GM10266 (cell line): Measurements from ENCODE around the gene RESP18.
"Not testable (repeated sequence)": the region's sequence is repeated elsewhere in the genome, so short reads cannot be mapped to it uniquely, and the experiment has no call there.

Experiments
- DNase-seq: peaks from one replicate; pipeline ENCODE4 v3.0.0; 2012; ENCODE audit errors: extremely low spot score
- TF ChIP-seq, protein P1 (sequence below): IDR thresholded peaks from 2 replicates; pipeline ENCODE4 v1.5.1; 2012; ENCODE audit warnings: mild to moderate bottlenecking, low read depth; ENCODE audit not compliant: control insufficient read depth, insufficient read depth; ENCODE audit errors: missing control alignments

Gene RESP18

DNA sequence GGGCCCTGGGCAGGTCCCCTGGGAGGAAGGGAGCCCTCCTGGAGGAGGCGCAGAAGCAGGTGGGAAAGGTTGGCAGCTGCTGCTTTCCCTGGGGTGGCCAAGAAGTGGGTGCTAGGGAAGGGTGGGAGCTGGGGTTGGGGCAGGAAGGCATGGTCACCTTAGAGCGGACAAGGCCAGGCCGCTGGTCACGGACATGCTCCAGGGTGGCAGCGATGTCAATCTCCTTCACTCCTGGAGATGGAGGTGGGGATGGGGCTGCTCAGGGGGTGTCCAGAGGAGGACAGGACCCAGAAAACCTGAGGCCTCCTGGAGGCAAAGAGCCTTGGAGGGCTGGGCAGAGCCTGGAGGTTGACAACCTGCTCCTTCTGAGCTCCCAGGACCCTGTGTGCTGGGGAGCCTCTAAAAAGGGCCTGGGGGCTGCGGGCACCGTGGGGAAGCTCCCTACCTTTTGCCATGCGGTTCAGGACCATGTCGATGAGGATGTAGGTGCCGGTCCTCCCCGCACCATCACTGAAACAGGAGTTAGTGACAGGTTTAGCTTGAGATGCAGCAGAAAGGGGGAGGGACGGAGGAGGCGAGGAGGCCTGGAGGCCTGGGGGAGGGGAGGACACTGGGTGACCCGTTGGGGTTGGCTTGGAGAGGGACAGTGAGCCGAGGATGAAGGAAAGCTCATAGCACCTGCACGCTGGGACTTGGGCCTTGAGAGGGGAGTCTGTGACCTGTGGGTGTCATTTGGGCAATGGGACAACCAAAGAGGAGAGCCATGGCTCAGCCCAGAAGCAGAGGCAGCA is 42.0 kb downstream of the RESP18 start:
- DNase-seq: no peak
- TF ChIP-seq, protein P1, sequence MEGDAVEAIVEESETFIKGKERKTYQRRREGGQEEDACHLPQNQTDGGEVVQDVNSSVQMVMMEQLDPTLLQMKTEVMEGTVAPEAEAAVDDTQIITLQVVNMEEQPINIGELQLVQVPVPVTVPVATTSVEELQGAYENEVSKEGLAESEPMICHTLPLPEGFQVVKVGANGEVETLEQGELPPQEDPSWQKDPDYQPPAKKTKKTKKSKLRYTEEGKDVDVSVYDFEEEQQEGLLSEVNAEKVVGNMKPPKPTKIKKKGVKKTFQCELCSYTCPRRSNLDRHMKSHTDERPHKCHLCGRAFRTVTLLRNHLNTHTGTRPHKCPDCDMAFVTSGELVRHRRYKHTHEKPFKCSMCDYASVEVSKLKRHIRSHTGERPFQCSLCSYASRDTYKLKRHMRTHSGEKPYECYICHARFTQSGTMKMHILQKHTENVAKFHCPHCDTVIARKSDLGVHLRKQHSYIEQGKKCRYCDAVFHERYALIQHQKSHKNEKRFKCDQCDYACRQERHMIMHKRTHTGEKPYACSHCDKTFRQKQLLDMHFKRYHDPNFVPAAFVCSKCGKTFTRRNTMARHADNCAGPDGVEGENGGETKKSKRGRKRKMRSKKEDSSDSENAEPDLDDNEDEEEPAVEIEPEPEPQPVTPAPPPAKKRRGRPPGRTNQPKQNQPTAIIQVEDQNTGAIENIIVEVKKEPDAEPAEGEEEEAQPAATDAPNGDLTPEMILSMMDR: no peak

DNA sequence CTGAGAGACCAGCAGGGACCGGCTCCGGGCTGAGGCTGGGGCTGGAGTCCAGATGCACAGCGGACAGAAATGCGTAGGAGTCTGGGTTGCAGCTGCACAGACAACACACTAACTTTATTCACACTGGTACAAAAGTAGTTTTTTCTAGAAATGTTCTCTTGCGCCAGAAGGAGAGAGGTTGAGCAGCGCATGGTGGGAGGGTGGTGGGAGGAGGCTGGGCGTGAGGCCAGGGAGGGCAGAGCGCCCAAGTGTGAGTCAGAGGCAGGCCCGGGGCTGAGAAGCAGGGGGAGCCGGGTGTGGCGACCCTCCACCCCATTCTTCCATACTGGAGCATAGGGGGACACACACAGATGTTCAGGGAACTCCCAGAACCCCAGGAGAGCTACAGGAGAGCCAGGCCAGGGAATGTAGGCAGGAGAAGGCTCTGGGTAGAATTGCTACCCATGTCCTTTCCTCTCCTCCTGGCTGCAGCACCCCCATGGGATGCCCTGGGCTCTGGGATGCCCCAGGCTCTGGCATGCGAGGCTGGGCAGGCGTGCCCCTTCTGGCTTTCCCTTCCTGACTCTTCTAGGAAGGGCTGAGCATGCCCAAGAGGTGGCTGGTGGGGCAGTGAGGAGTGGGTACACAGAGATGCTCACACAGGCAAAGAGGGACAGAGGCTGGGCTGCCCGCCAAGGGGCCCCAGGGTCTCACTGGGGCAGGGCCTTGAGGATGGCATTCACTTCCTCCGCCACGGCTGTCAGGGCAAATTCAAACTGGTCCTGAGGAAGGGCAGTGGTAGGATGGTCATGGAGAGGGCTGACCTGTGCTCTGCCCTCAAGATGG is 42.8 kb downstream of the RESP18 start:
- no peak for DNase-seq
- TF ChIP-seq, protein P1: no peak

DNA sequence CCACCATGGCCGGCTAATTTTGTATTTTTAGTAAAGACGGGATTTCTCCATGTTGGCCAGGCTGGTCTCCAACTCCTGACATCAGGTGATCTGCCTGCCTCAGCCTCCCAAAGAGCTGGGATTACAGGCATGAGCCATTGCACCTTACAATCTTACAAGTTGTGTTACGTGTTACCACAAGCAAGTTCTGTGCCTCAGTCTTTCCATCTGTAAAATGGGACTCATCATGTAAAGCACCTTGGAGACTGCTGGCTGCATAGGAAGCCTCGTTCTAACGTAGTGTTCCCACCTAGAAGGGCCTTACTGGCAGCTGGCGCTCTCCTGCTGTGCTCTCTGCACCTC is 43.4 kb downstream of the RESP18 start:
- TF ChIP-seq, protein P1: no peak
- DNase-seq: no peak

DNA sequence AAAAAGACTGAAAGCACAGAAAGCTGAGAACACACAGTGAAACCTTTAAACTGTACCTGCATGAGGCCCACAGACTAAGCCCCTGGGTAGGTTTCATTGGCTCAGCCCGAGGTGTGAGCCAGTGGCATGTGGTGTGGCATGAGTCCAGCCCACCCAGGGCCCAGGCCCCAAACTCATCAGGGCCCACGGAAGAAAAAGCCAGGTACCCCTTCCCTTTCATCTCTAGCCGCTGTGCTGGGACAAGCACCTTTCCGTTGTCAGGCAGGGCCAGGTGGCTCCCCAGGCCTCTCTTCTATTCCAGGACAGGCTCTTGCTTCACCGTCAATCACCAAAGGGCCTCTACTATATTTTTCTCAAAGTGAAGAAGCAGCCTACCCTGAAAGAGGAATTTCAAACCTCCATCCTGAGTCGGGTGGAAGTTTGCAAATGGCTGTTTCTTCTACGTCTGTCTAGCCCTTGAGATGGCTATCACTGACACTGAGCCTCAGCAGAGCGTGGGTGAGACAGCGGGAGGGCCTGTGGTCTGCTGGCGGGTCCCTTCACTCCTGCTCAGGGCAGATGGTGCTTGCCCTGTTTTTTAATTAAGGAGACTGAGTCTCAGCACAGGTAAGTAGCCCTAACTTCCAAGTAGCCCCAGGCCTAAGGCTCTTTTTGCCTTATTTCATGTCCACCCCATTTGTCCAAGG is 44.8 kb downstream of the RESP18 start:
- TF ChIP-seq, protein P1: no peak
- no peak for DNase-seq

DNA sequence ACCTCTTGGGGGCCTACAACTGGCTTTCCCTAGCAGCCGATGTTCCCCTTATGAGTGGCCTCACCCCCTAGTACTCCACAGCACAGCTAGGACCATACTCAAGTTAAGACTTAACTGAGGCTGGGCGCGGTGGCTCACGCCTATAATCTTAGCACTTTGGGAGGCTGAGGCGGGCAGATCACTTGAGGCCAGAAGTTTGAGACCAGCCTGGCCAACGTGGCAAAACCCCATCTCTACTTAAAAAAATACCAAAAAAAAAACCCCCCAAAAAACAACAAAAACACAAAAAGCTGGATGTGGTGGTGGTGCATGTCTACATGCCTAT is 45.5 kb downstream of the RESP18 start:
- not testable (repeated sequence) for DNase-seq

DNA sequence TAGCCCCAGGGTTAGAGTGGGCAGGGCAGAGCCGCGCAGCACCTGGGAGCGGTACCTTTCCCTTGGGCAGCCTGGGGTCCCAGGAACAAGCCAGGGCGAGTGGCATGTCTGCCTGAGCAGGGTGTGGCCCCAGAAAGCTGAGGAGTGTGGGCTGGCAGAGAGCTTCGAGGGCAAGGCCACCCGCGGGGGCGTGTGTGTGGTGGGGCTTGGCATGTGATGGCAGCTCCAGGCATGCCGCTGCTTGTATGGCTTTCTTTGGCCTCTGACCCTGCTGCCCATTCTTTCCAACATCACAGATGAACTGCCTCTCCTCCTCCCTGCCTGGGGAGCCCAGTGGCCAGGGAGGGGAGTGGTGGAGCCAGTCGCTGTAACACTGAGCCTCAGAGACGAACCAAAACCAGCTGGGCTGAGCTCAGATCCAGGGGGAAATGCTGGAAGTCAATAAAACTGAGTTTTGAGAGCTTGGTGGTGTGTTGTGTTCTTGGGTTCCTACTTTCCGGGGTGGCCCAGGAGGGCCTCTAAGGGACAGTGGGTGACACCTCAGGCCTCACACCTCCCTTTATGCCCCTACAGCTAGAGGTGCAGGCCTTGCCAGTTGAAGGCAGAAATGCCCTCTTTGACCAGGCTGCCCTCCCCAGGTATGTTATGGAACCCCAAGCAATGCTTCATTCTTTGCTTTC is 46.0 kb downstream of the RESP18 start:
- DNase-seq: no peak
- TF ChIP-seq, protein P1: no peak

DNA sequence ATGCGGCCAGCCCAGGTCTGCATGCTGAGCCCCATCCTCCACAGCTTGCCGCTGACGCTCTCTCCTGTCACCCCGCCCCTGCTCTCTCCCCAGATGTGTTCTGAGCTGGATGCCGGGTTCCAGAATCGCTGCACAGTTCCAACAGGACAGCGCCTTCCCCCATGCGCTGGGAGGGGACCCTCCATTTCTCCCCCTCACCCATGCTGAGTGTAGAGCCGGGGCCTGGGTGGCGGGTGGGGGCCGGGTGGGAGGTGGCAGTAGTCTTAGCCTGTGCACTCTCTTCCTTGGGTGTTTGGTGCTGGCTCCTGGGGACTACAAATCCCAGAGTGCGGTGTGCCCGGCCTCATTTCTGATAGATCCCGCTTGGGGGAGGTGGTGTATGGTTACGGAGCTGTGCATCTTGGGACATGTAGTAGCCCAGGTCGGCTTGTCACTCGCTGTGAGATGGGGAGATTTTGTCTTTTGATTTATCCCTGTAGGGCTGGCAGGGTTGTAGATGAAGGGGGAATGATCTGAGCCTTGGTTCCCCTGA is 46.6 kb downstream of the RESP18 start:
- TF ChIP-seq, protein P1: no peak
- no peak for DNase-seq
